Measurements from ENCODE around the gene MAX.
A peak's percentile ranks its signal among the peaks of the same experiment; 100 is the strongest.

The MAX gene

DNA sequence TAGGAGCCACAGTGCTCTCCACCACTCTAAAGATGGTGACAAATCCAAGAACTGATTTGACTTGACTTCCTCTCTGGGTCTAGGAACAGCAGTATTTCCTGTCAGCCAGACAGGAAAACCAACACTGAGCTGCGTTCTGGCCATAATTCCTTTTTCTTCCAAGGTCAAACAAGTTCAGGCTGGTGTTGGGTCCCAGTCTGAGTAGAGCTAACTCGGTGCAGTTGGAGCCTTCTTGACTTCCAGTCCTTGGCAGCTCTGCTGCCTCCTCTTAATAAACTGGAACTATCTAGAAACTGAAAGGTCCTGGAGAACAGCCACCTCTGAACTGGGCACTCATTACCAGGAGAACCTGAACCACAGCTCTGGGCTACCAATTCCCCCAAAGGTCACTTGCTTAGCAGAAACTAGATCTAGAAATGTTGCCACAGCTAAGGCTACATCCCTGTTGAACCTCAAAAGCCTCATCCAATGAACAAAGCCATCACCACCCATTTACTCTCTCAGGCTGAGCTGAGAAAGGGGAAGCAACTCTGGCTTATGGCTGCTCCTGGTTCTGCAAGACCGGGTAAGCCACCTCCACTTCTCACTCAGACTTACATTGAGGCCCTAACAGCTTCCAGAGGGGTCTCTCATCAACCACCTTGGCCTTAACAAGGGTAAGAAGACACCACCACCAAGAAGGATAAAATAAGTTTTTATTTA lies 27.7 kb downstream of the MAX start:
- H3K4me3 ChIP-seq (ENCODE audit: low read depth, low read length), result no peak overlapping the region
- peak; percentile 7 for DNase-seq (ENCODE audit: low read depth)

DNA sequence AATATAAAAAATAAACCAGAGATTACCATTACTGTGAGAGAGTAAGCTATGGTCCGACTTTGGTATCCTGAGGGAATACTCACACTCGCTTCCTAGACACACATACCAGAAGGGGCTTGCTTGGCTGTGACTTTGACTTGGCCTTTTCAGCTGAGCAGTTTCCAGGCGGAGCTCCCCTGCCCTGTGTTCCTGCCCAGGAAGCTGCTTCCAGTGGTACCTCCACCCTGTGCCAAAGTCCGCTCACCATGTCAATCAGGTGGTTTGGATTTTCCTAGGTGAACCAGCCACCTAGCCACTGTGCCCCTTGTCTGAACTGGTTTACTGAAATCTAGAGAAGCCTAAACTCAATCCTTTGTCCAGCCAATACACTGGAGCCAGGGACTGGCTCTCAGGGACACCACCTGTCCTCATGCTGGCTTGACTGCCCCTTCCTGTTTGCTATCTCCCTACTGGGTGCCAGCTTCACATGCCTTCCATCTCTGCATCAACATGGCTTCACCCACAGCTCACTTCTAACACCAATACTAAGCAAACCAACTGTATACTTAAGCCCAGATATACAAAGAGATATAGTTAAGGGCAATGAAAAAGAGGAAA lies 28.6 kb downstream of the MAX start:
- TF ChIP-seq CTCF (IDR thresholded peaks at IDR 0.05; ENCODE audit: insufficient read depth, low read depth, low read length, missing control alignments), result no peak
- no peak for DNase-seq (ENCODE audit: low read depth)
- no peak overlapping the region for H3K4me3 ChIP-seq (ENCODE audit: low read depth, low read length)

More for the DNA sequence above, 27.7 kb downstream of the MAX start:
- TF ChIP-seq CTCF (IDR thresholded peaks at IDR 0.05; ENCODE audit: insufficient read depth, low read depth, low read length, missing control alignments), result no peak

- no peak for DNase-seq (ENCODE audit: low read depth)
- no peak overlapping the region for H3K4me3 ChIP-seq (ENCODE audit: low read depth, low read length)
- TF ChIP-seq CTCF (IDR thresholded peaks at IDR 0.05; ENCODE audit: insufficient read depth, low read depth, low read length, missing control alignments), result no peak
These were observed 29.4 kb downstream of the MAX start for GRCh38 chr14:65072937-65073336.

DNA sequence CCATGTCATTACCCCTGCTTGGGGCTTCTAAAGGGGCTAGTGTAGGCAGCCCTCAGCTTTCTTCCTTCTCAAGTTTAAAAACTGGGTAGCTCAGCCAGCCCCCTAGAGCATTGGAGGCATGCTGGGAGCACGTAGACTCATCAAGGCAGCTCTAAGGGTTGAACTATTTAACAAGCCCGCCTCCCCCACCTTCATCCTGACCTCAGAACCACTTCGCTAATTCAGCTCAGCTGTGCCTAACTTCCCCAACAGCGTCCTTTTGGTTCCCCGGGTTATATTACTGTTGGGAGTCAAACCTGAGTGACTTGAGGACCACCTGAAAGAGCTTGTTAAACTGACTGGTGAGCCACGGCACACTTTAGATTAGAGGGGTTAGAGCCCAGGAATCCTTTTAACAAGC lies 30.1 kb downstream of the MAX start:
- no peak overlapping the region for H3K4me3 ChIP-seq (ENCODE audit: low read depth, low read length)
- no peak for TF ChIP-seq CTCF (IDR thresholded peaks at IDR 0.05; ENCODE audit: insufficient read depth, low read depth, low read length, missing control alignments)
- no peak for DNase-seq (ENCODE audit: low read depth)

- DNase-seq (ENCODE audit: low read depth), result no peak
- H3K4me3 ChIP-seq (ENCODE audit: low read depth, low read length), result no peak overlapping the region
- TF ChIP-seq CTCF (IDR thresholded peaks at IDR 0.05; ENCODE audit: insufficient read depth, low read depth, low read length, missing control alignments), result no peak
These were observed 30.8 kb downstream of the MAX start for GRCh38 chr14:65071544-65071943.

GRCh38 chr14:65070471-65070976 lies 31.8 kb downstream of the MAX start:
- TF ChIP-seq CTCF (IDR thresholded peaks at IDR 0.05; ENCODE audit: insufficient read depth, low read depth, low read length, missing control alignments), result no peak
- DNase-seq (ENCODE audit: low read depth), result peak; percentile 24
- H3K4me3 ChIP-seq (ENCODE audit: low read depth, low read length), result no peak overlapping the region

Data from GM12865 (cell line).